OCI-LY7 (cell line): Measurements from ENCODE around the gene TNFRSF1B.

ENCODE experiments used
- CTCF ChIP-seq: fragments of 200-600 bp; sonication (generic); conservative IDR thresholded peaks from 2 replicates; pipeline ENCODE4 v1.5.1; 2014; ENCODE audit warnings: mild to moderate bottlenecking, antibody characterized with exemption, low read length, moderate library complexity, mixed read lengths
- EZH2phosphoT487 ChIP-seq: fragments of 200-600 bp; sonication (generic); IDR thresholded peaks from 2 replicates; pipeline ENCODE4 v1.6.1; 2018; ENCODE audit warnings: low read depth, borderline replicate concordance, mild to moderate bottlenecking, mixed run types, antibody characterized with exemption, low read length, moderate library complexity, mixed read lengths

- TF ChIP-seq CTCF (no peak), EZH2phosphoT487 (no peak)
Measured at GRCh38 chr1:12215118-12215961, 48.5 kb downstream of the TNFRSF1B start.
